HepG2 (cell line): Measurements from ENCODE around the gene KTN1. TPM values are rescaled to one million over a fixed set of nuclear protein-coding genes. Genes with fewer than 3 reads are reported as not detected.

Experiments used
- ATAC-seq: fragments of 200-7000 bp; cut with Tn5 transposase; 3 replicates; pipeline ENCODE4 v1.9.1; 2020; ENCODE audit warnings: mild to moderate bottlenecking, moderate library complexity
- BruUV-seq: library from RNA; stranded (reverse); fragments of 400-500 nt; replicated peaks from 2 replicates; lab custom pipeline; 2021; lab: Mats Ljungman, UMichigan
- CTCF ChIA-PET: fragments of 300-600 bp; formaldehyde crosslinking; extraction: SDS; loops from one replicate; lab custom pipeline; 2021; ENCODE audit warnings: low total read pairs, inconsistent platforms, low intra/inter-chr PET ratio; lab: Yijun Ruan, JAX
- POLR2A ChIA-PET: fragments of 350-600 bp; sonication (Branson Sonifier 250); formaldehyde crosslinking; loops from one replicate; lab custom pipeline; 2020; ENCODE audit warnings: antibody characterized with exemption, inconsistent platforms; lab: Yijun Ruan, JAX
- DNase-seq: peaks from one replicate; pipeline ENCODE4 v3.0.0-alpha.2; 2015; ENCODE audit warnings: low spot score
- FAIRE-seq: peaks from 3 replicates; lab custom pipeline; 2011; peaks lifted over from hg19 to GRCh38; lab: Jason Lieb, UNC
- H2AFZ ChIP-seq: one replicate; pipeline ENCODE4 v1.6.1; 2011; ENCODE audit warnings: low read length, inconsistent platforms
- H3K27ac ChIP-seq: fragments of 300-600 bp; 3 replicates; pipeline ENCODE4 v1.8.0; 2011; ENCODE audit warnings: mixed run types, mild to moderate bottlenecking, mixed read lengths, low read length, inconsistent platforms; ENCODE audit not compliant: insufficient read depth; ENCODE audit errors: extremely low read length
- H3K27me3 ChIP-seq, 2 experiments: fragments of 200-600 bp in 1 of 2; 2 replicates in 1 of 2; 3 replicates in 1 of 2; pipeline versions ENCODE4 v1.6.0 to v1.8.0; 2011; ENCODE audit warnings: low read length in 2 of 2, mild to moderate bottlenecking in 2 of 2, moderate library complexity in 2 of 2, inconsistent platforms in 1 of 2; ENCODE audit not compliant: insufficient read depth in 2 of 2, control insufficient read depth in 1 of 2
- H3K36me3 ChIP-seq, 2 experiments: fragments of 200-600 bp in 1 of 2; replicated peaks in 1 of 2; 2 replicates in 1 of 2; 3 replicates in 1 of 2; pipeline versions ENCODE4 v1.5.1 to v1.8.0; 2011; ENCODE audit warnings: low read length in 2 of 2, inconsistent platforms in 1 of 2; ENCODE audit not compliant: insufficient read depth in 2 of 2, control insufficient read depth in 1 of 2
- H3K4me1 ChIP-seq: 2 replicates; pipeline ENCODE4 v1.5.1; 2012; ENCODE audit warnings: low read length, inconsistent platforms; ENCODE audit not compliant: insufficient read depth
- H3K4me2 ChIP-seq: 2 replicates; pipeline ENCODE4 v1.6.0; 2011; ENCODE audit warnings: low read depth, low read length, inconsistent platforms
- H3K4me3 ChIP-seq, 3 experiments: fragments of 200-600 bp in 1 of 3; sonication (generic), shearing (Covaris generic) in 1 of 3; replicated peaks in 1 of 3; 2 replicates each; pipeline ENCODE4 v1.5.1; 2011 to 2016; ENCODE audit warnings: low read length in 3 of 3, inconsistent platforms in 2 of 3, low read depth in 2 of 3, mild to moderate bottlenecking in 2 of 3, control low read depth in 1 of 3, mixed read lengths in 1 of 3; ENCODE audit not compliant: insufficient read depth in 1 of 3
- H3K79me2 ChIP-seq: one replicate; pipeline ENCODE4 v1.6.1; 2011; ENCODE audit warnings: low read length, inconsistent platforms; ENCODE audit not compliant: insufficient read depth
- H3K9ac ChIP-seq: 2 replicates; pipeline ENCODE4 v1.6.0; 2011; ENCODE audit warnings: mild to moderate bottlenecking, low read depth, low read length, inconsistent platforms; ENCODE audit not compliant: insufficient read depth
- H3K9me3 ChIP-seq: 2 replicates; pipeline ENCODE4 v1.5.1; 2012; ENCODE audit warnings: mild to moderate bottlenecking, low read length
- H4K20me1 ChIP-seq: 2 replicates; pipeline ENCODE4 v1.6.0; 2011; ENCODE audit warnings: inconsistent platforms, mild to moderate bottlenecking, low read length, moderate library complexity; ENCODE audit not compliant: insufficient read depth
- HHEX ChIP-seq: IDR thresholded peaks from 2 replicates; pipeline ENCODE4 v1.6.1; 2016; ENCODE audit warnings: control low read depth
- HMG20B ChIP-seq: conservative IDR thresholded peaks from 2 replicates; pipeline ENCODE4 v1.6.1; 2016; ENCODE audit warnings: missing genetic modification reagents, missing compliant biosample characterization
- HNF4A ChIP-seq: sonication (generic); formaldehyde crosslinking; IDR thresholded peaks from 2 replicates; pipeline ENCODE4 v1.4.0; 2020; ENCODE audit warnings: missing genetic modification reagents
- KLF11 ChIP-seq: IDR thresholded peaks from 2 replicates; pipeline ENCODE4 v1.6.1; 2016; ENCODE audit warnings: missing compliant biosample characterization
- MED1 ChIP-seq: sonication (generic); formaldehyde crosslinking; IDR thresholded peaks from 2 replicates; pipeline ENCODE4 v1.4.0; 2020; ENCODE audit warnings: missing genetic modification reagents
- NFE2L1 ChIP-seq: sonication (generic); formaldehyde crosslinking; IDR thresholded peaks from 2 replicates; pipeline ENCODE4 v1.4.0; 2020; ENCODE audit warnings: missing genetic modification reagents, mild to moderate bottlenecking, borderline replicate concordance
- REL ChIP-seq: sonication (generic); formaldehyde crosslinking; conservative IDR thresholded peaks from 2 replicates; pipeline ENCODE4 v1.8.0; 2022; ENCODE audit warnings: mild to moderate bottlenecking, missing genetic modification reagents, moderate library complexity
- YY1 ChIP-seq: IDR thresholded peaks from 2 replicates; pipeline ENCODE4 v1.6.1; 2011; ENCODE audit warnings: low read length, low read depth, moderate library complexity, mild to moderate bottlenecking; ENCODE audit not compliant: insufficient read depth, insufficient replicate concordance
- ZFAT ChIP-seq: sonication (generic); formaldehyde crosslinking; conservative IDR thresholded peaks from 2 replicates; pipeline ENCODE4 v1.8.1; 2023; ENCODE audit warnings: missing genetic modification reagents, inconsistent platforms
- ZNF569 ChIP-seq: sonication (generic); formaldehyde crosslinking; IDR thresholded peaks from 2 replicates; pipeline ENCODE4 v1.5.0; 2020; ENCODE audit warnings: mild to moderate bottlenecking, missing genetic modification reagents, moderate library complexity, borderline replicate concordance
- ZNF614 ChIP-seq: IDR thresholded peaks from 2 replicates; pipeline ENCODE4 v1.6.1; 2018; ENCODE audit warnings: missing biosample characterization, missing genetic modification reagents, inconsistent platforms, borderline replicate concordance
- ZNF749 ChIP-seq: sonication (generic); formaldehyde crosslinking; IDR thresholded peaks from 2 replicates; pipeline ENCODE4 v1.8.0; 2022; ENCODE audit warnings: mild to moderate bottlenecking, missing genetic modification reagents, moderate library complexity, borderline replicate concordance
- ZNF768 ChIP-seq: sonication (generic); formaldehyde crosslinking; IDR thresholded peaks from 2 replicates; pipeline ENCODE4 v1.4.0; 2020; ENCODE audit warnings: missing genetic modification reagents
- WGBS: methylation state at CpG from one replicate; pipeline ENCODE4 v1.1.6; 2017; ENCODE audit warnings: low lambda C conversion rate; 5-methylcytosine and 5-hydroxymethylcytosine counted together
- in situ Hi-C: cut with HindIII; loops from 2 replicates; pipeline ENCODE4 v1.10.0; 2017; ENCODE audit warnings: low pct_unique_long_range_greater_than_20kb; ENCODE audit not compliant: extremely low pct_ligation_motif_present
- intact Hi-C: fragments of 100-400 bp; cut with micrococcal nuclease; formaldehyde crosslinking; loops from one replicate; pipeline ENCODE4 v1.10.0; 2022; ENCODE audit not compliant: unreplicated experiment
- polyA plus RNA-seq, 8 experiments: library from polyadenylated mRNA; depleted of rRNA in 3 of 8; stranded (reverse) in 7 of 8; unstranded in 1 of 8; fragments of >200 nt; fragmentation: Illumina TruSeq in 4 of 8; extraction: Trizol in 4 of 8; gene quantifications; 2 replicates each; pipeline versions ENCODE4 v1.2.1 to v1.2.3, GENCODE V29; 2011 to 2016; ENCODE audit warnings: low read depth in 4 of 8, missing spikeins in 1 of 8, mixed read lengths in 1 of 8; ENCODE audit not compliant: insufficient read depth in 1 of 8
- total RNA-seq, 5 experiments: library from RNA; depleted of rRNA; stranded (reverse); fragments of >200 nt; fragmentation: Illumina TruSeq; extraction: Trizol; gene quantifications; 2 replicates each; pipeline ENCODE4 v1.2.3, GENCODE V29; 2016; ENCODE audit warnings: low read depth in 1 of 5
- TF ChIP-seq, protein P1 (sequence below): sonication (generic); formaldehyde crosslinking; IDR thresholded peaks from 2 replicates; pipeline ENCODE4 v1.4.0; 2020; ENCODE audit warnings: missing genetic modification reagents, mild to moderate bottlenecking, borderline replicate concordance
- TF ChIP-seq, protein P2 (sequence below), 2 experiments: fragments of 450-650 bp in 1 of 2; sonication (generic) in 1 of 2; formaldehyde crosslinking; IDR thresholded peaks; 2 replicates each; pipeline versions ENCODE4 v1.5.0 to v1.8.0; 2020 to 2022; ENCODE audit warnings: mild to moderate bottlenecking in 1 of 2, missing genetic modification reagents in 1 of 2
- TF ChIP-seq, protein P3 (sequence below): sonication (generic); formaldehyde crosslinking; IDR thresholded peaks from 2 replicates; pipeline ENCODE4 v1.4.0; 2020; ENCODE audit warnings: missing genetic modification reagents
- TF ChIP-seq, protein P4 (sequence below): IDR thresholded peaks from 2 replicates; pipeline ENCODE4 v1.6.1; 2016; ENCODE audit warnings: low read depth

Gene KTN1
- total and polyA plus RNA-seq, 2 of the 13 experiments (the other 11 are each of a cell fraction or from before 2014, with no cell fraction given), result 60.6 to 169 TPM

DNA sequence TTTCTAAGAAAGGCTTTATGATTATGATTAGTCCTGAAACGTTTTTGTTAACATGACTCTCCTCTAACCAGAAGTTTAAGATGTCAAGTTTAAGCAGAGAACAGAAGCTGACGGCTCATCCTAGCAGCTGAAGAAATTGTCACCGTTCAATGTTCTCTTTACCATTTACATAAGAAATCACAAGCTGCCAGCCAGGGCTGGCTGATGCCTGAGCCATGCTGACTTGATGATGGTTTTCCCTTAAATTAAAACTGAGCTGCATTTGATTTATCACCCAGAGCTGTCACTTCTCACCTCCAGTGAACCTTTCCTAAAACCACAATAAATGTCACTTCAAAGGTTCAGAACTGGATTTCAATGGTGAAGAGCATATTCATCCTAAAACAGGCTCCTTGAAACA is 153.6 kb downstream of the KTN1 start:
- Histone ChIP-seq H3K36me3 (no peaks in the 10 kb centered on the region), H3K4me3 (no peak overlapping the region), H3K27ac (no peak overlapping the region), H3K9ac (no peak overlapping the region), H3K4me1 (no peaks in the 10 kb centered on the region), H2AFZ (no peak overlapping the region), H4K20me1 (no peaks in the 10 kb centered on the region), H3K4me2 (no peak overlapping the region), H3K27me3 (no peaks in the 10 kb centered on the region), H3K9me3 (no peaks in the 10 kb centered on the region), H3K79me2 (no peaks in the 10 kb centered on the region)
- FAIRE-seq (no peak), ATAC-seq (no peak), DNase-seq (no peak)
- in situ Hi-C loops, result no loop called here
- intact Hi-C loops, result loop anchor here (10.0 kb wide), 2 partner anchors 611 to 741 kb away; no protein-coding TSS in a partner anchor
- ChIA-PET POLR2A (no interaction called here), CTCF (no interaction called here)
- no TSS peak for BruUV-seq
- WGBS, result 0% methylated on average over 3 of the region's 3 CpGs
- TF ChIP-seq ZNF749 (CRISPR knock-in tag), result no peak
- no peak for TF ChIP-seq HNF4A (CRISPR knock-in tag)
- no peak for TF ChIP-seq KLF11 (CRISPR knock-in tag)
- TF ChIP-seq YY1, result no peak
- no peak for TF ChIP-seq HHEX
- no peak for TF ChIP-seq ZNF569 (CRISPR knock-in tag)
- no peak for TF ChIP-seq HMG20B (CRISPR knock-in tag)
- TF ChIP-seq, protein P1, sequence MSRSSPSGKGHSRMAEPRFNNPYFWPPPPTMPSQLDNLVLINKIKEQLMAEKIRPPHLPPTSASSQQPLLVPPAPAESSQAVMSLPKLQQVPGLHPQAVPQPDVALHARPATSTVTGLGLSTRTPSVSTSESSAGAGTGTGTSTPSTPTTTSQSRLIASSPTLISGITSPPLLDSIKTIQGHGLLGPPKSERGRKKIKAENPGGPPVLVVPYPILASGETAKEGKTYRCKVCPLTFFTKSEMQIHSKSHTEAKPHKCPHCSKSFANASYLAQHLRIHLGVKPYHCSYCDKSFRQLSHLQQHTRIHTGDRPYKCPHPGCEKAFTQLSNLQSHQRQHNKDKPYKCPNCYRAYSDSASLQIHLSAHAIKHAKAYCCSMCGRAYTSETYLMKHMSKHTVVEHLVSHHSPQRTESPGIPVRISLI (CRISPR knock-in tag), result no peak
- TF ChIP-seq, protein P2, sequence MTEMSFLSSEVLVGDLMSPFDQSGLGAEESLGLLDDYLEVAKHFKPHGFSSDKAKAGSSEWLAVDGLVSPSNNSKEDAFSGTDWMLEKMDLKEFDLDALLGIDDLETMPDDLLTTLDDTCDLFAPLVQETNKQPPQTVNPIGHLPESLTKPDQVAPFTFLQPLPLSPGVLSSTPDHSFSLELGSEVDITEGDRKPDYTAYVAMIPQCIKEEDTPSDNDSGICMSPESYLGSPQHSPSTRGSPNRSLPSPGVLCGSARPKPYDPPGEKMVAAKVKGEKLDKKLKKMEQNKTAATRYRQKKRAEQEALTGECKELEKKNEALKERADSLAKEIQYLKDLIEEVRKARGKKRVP (CRISPR knock-in tag; IDR thresholded peaks at IDR 0.05), result no peak
- TF ChIP-seq MED1 (CRISPR knock-in tag), result no peak
- no peak for TF ChIP-seq ZNF614 (CRISPR knock-in tag)
- TF ChIP-seq ZNF768, result no peak
- TF ChIP-seq, protein P3, sequence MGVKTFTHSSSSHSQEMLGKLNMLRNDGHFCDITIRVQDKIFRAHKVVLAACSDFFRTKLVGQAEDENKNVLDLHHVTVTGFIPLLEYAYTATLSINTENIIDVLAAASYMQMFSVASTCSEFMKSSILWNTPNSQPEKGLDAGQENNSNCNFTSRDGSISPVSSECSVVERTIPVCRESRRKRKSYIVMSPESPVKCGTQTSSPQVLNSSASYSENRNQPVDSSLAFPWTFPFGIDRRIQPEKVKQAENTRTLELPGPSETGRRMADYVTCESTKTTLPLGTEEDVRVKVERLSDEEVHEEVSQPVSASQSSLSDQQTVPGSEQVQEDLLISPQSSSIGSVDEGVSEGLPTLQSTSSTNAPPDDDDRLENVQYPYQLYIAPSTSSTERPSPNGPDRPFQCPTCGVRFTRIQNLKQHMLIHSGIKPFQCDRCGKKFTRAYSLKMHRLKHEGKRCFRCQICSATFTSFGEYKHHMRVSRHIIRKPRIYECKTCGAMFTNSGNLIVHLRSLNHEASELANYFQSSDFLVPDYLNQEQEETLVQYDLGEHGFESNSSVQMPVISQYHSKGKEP, result no peak
- TF ChIP-seq NFE2L1, result no peak
- no peak for TF ChIP-seq REL (CRISPR knock-in tag)
- TF ChIP-seq, protein P4, sequence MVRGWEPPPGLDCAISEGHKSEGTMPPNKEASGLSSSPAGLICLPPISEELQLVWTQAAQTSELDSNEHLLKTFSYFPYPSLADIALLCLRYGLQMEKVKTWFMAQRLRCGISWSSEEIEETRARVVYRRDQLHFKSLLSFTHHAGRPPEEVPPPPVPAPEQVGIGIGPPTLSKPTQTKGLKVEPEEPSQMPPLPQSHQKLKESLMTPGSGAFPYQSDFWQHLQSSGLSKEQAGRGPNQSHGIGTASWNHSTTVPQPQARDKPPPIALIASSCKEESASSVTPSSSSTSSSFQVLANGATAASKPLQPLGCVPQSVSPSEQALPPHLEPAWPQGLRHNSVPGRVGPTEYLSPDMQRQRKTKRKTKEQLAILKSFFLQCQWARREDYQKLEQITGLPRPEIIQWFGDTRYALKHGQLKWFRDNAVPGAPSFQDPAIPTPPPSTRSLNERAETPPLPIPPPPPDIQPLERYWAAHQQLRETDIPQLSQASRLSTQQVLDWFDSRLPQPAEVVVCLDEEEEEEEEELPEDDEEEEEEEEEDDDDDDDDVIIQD (CRISPR knock-in tag), result no peak
- no peak for TF ChIP-seq ZFAT (CRISPR knock-in tag)
